ENCODE results near the gene ST6GALNAC2. TPM values are rescaled to one million over a fixed set of nuclear protein-coding genes. Genes with fewer than 3 reads are reported as not detected.
"Not testable (repeated sequence)": the region's sequence is repeated elsewhere in the genome, so short reads cannot be mapped to it uniquely, and the experiment has no call there.

The ST6GALNAC2 gene
- total RNA-seq, 2 experiments from 2014 or later, result not detected

DNA sequence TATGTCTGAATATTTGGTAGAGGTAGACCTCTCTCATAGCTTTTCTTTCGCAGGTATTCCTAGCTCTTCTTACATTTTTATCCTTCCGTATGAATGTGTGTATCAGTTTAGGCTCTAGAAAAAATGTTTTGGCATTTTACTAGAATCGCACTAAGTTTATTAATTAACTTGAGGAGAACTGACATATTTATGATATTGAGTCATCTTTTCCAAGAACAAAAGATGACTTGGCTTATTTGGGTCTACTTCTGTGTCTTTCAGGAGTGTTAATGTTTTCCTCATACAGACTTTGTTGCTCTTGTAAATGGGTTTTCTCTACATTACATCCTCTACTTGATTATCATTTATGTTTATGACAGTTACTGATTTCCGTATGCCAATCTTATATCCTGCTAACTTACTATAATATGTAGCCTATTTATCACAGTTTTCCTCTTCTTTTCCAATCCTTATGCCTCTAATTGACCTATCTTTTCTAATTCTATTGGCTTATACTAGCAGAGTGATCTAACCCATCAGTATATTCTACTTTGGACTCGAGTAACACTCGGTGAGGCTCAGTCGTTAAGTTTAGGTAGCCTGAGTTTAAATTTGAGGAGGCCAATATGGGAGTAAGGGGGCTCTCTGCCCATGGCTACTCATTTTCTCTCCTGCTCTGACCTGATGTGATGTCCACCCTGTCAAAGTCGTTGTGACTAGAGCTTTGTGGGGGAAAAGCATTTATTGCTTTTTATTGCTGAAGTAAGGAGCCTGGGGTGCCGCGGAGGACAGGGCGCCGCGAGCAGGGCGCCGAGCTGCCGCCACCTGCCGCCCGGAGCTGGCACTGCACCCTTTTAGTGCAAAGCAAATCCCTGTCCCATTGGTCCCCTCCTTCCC is 37.8 kb upstream of the ST6GALNAC2 start:
- DNase-seq (peak; percentile 83), ATAC-seq (peak; percentile 98)
- ChIA-PET CTCF (interaction anchor here (0.6 to 6.8 kb wide), 56 partner anchors 8 to 298 kb away, joined by 3 to 104 read pairs (median 6); partner anchors contain the start of genes PRCD, ST6GALNAC1 and ST6GALNAC2), POLR2A (interaction anchor here (0.6 to 2.0 kb wide), 3 partner anchors 57 to 277 kb away, joined by 3 to 12 read pairs (median 4); no protein-coding TSS in a partner anchor)
- no peaks in the 10 kb centered on the region for H3K36me3 Mint-ChIP-seq (ENCODE audit: low read depth)
- peak; percentile 98 for TF ChIP-seq CTCF (IDR thresholded peaks at IDR 0.05)
- intact Hi-C loops (cut with micrococcal nuclease), result loop anchor here (2.0 kb wide), 1 partner anchor 101 kb away; no protein-coding TSS in a partner anchor
- H3K4me1 Mint-ChIP-seq (ENCODE audit: low read depth), result peaks cover 7% of the 10 kb centered on the region
- no peaks in the 10 kb centered on the region for H3K9me3 Mint-ChIP-seq
- no peak overlapping the region for H3K27ac Mint-ChIP-seq
- peaks cover 1% of the 10 kb centered on the region for H3K27me3 Mint-ChIP-seq
- H3K4me3 Mint-ChIP-seq, result no peak overlapping the region

GRCh38 chr17:76617838-76618237 is 32.2 kb upstream of the ST6GALNAC2 start:
- no peak overlapping the region for H3K27ac Mint-ChIP-seq
- no peak overlapping the region for H3K4me3 Mint-ChIP-seq
- H3K9me3 Mint-ChIP-seq, result no peaks in the 10 kb centered on the region
- intact Hi-C loops (cut with micrococcal nuclease), result no loop called here
- DNase-seq, result no peak
- POLR2A ChIA-PET, result no interaction called here
- H3K4me1 Mint-ChIP-seq (ENCODE audit: low read depth), result peaks cover 5% of the 10 kb centered on the region
- no peak for TF ChIP-seq CTCF (IDR thresholded peaks at IDR 0.05)
- no peak for ATAC-seq
- CTCF ChIA-PET, result interaction anchor here (0.8 to 1.0 kb wide), 4 partner anchors 59 to 250 kb away, joined by 3 to 5 read pairs (median 3); partner anchors contain the start of gene MGAT5B
- no peaks in the 10 kb centered on the region for H3K27me3 Mint-ChIP-seq
- H3K36me3 Mint-ChIP-seq (ENCODE audit: low read depth), result no peaks in the 10 kb centered on the region

GRCh38 chr17:76614912-76615617 is 29.4 kb upstream of the ST6GALNAC2 start:
- ATAC-seq (no peak), DNase-seq (no peak)
- no peaks in the 10 kb centered on the region for H3K27me3 Mint-ChIP-seq
- CTCF ChIA-PET, result interaction anchor here (1.9 to 5.8 kb wide), 2 partner anchors 9 to 66 kb away, joined by 8 to 46 read pairs; no protein-coding TSS in a partner anchor
- intact Hi-C loops (cut with micrococcal nuclease), result no loop called here
- no peak overlapping the region for H3K4me3 Mint-ChIP-seq
- TF ChIP-seq CTCF (IDR thresholded peaks at IDR 0.05), result no peak
- peaks cover 5% of the 10 kb centered on the region for H3K4me1 Mint-ChIP-seq (ENCODE audit: low read depth)
- no peaks in the 10 kb centered on the region for H3K9me3 Mint-ChIP-seq
- no peak overlapping the region for H3K27ac Mint-ChIP-seq
- no peaks in the 10 kb centered on the region for H3K36me3 Mint-ChIP-seq (ENCODE audit: low read depth)
- POLR2A ChIA-PET, result interaction anchor here (1.2 kb wide), 1 partner anchor 11 kb away, joined by 3 read pairs; no protein-coding TSS in a partner anchor

DNA sequence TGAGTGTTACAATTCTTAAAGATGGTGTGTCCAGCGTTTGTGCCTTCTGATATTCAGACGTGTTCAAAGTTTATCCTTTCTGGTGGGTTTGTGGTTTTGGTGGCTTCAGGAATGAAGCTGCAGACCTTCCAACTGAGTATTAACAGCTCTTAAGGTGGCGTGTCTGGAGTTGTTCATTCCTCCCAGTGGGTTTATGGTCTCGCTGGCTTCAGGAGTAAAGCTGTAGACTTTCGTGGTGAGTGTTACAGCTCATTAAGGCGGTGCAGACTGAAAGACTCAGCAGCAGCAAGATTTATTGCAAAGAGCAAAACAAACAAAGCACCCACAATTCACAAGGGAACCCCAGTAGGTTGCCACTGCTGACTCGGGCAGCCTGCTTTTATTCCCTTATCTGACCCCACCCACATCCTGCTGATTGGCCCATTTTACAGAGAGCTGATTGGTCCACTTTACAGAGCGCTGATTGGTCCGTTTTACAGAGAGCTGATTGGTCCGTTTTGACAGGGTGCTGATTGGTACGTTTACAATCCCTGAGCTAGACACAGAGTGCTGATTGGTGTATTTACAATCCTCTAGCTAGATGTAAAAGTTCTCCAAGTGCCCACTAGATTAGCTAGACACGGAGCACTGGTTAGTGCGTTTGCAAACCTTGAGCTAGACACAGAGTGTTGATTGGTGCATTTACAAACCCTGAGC is 28.6 kb upstream of the ST6GALNAC2 start:
- H3K27me3 Mint-ChIP-seq; H3K4me1 Mint-ChIP-seq (ENCODE audit: low read depth); H3K4me3 Mint-ChIP-seq; H3K27ac Mint-ChIP-seq; intact Hi-C loops (cut with micrococcal nuclease); H3K36me3 Mint-ChIP-seq (ENCODE audit: low read depth); H3K9me3 Mint-ChIP-seq: not testable (repeated sequence)
- ChIA-PET CTCF (interaction anchor here (1.4 to 5.8 kb wide), 3 partner anchors 10 to 91 kb away, joined by 3 to 46 read pairs (median 21); no protein-coding TSS in a partner anchor), POLR2A (interaction anchor here (1.2 kb wide), 1 partner anchor 12 kb away, joined by 3 read pairs; no protein-coding TSS in a partner anchor)
- peak; percentile 45 for ATAC-seq
- peak; percentile 33 for DNase-seq

Measured in activated CD8-positive, alpha-beta T cell treated with anti-CD3 and anti-CD28 coated beads for 36 hours (primary cell).